ENCODE results near the gene ST7.

- TF ChIP-seq POLR2A (IDR thresholded peaks at IDR 0.05), result no peak
- TF ChIP-seq CTCF (IDR thresholded peaks at IDR 0.05), result no peak
Measured at GRCh38 chr7:117044664-117045063, 91.4 kb downstream of the ST7 start.

All from transverse colon (tissue), 3 donors.